WTC11 (cell line): ENCODE results near the gene CCDC92. TPM values are rescaled to one million over a fixed set of nuclear protein-coding genes. Genes with fewer than 3 reads are reported as not detected.

Source experiments
- ATAC-seq: fragments of 200-7000 bp; cut with Tn5 transposase; 2 replicates; pipeline ENCODE4 v1.10.0; 2021; ENCODE audit warnings: mild to moderate bottlenecking, moderate library complexity
- CTCF ChIA-PET: fragments of 300-600 bp; sonication (Branson Sonifier 250); formaldehyde crosslinking; loops from one replicate; lab custom pipeline; 2021; ENCODE audit warnings: antibody characterized with exemption; lab: Charles Lee
- POLR2A ChIA-PET: fragments of 350-600 bp; sonication (Branson Sonifier 250); formaldehyde crosslinking; loops from one replicate; lab custom pipeline; 2021; ENCODE audit warnings: antibody characterized with exemption; lab: Charles Lee
- DNase-seq: peaks from one replicate; pipeline ENCODE4 v3.0.0; 2021; ENCODE audit warnings: low spot score
- H3K27ac Mint-ChIP-seq: 2 replicates; pipeline ENCODE4 v1.8.0; 2021; ENCODE audit warnings: mixed read lengths
- H3K27me3 Mint-ChIP-seq: 2 replicates; pipeline ENCODE4 v1.8.0; 2021; ENCODE audit warnings: low read depth, mild to moderate bottlenecking, moderate library complexity, mixed read lengths
- H3K36me3 Mint-ChIP-seq: 2 replicates; pipeline ENCODE4 v1.8.0; 2021; ENCODE audit warnings: mixed read lengths
- H3K4me1 Mint-ChIP-seq: 2 replicates; pipeline ENCODE4 v1.8.0; 2022; ENCODE audit warnings: mixed read lengths
- H3K4me3 Mint-ChIP-seq: 2 replicates; pipeline ENCODE4 v1.8.0; 2021; ENCODE audit warnings: mild to moderate bottlenecking, moderate library complexity, mixed read lengths
- H3K9me3 Mint-ChIP-seq: 2 replicates; pipeline ENCODE4 v1.8.0; 2021; ENCODE audit warnings: mixed read lengths
- CREB1 ChIP-seq: sonication (generic); formaldehyde crosslinking; IDR thresholded peaks from 2 replicates; pipeline ENCODE4 v1.8.0; 2023; ENCODE audit warnings: mild to moderate bottlenecking, missing genetic modification reagents
- ELF4 ChIP-seq: sonication (generic); formaldehyde crosslinking; IDR thresholded peaks from 2 replicates; pipeline ENCODE4 v1.8.1; 2022; ENCODE audit warnings: low read depth, mild to moderate bottlenecking, moderate library complexity, missing genetic modification reagents
- RORB ChIP-seq: fragments of 250-450 bp; sonication (Bioruptor Pico); IDR thresholded peaks from 2 replicates; pipeline ENCODE4 v1.9.0; 2021; ENCODE audit warnings: mild to moderate bottlenecking
- ZNF121 ChIP-seq: sonication (generic); formaldehyde crosslinking; IDR thresholded peaks from 2 replicates; pipeline ENCODE4 v1.8.0; 2023; ENCODE audit warnings: missing genetic modification reagents
- total RNA-seq: library from RNA; stranded (reverse); gene quantifications from 3 replicates; pipeline ENCODE4 v1.2.3, GENCODE V29; 2021
- TF ChIP-seq, protein P1 (sequence below): fragments of 250-450 bp; sonication (Bioruptor Pico); IDR thresholded peaks from 2 replicates; pipeline ENCODE4 v1.8.0; 2021; ENCODE audit warnings: mild to moderate bottlenecking
- TF ChIP-seq, protein P2 (sequence below): sonication (generic); formaldehyde crosslinking; IDR thresholded peaks from 2 replicates; pipeline ENCODE4 v1.8.0; 2023; ENCODE audit warnings: missing genetic modification reagents
- TF ChIP-seq, protein P3 (sequence below): sonication (generic); formaldehyde crosslinking; IDR thresholded peaks from 2 replicates; pipeline ENCODE4 v1.8.0; 2022; ENCODE audit warnings: missing genetic modification reagents
- TF ChIP-seq, protein P4 (sequence below): sonication (generic); formaldehyde crosslinking; conservative IDR thresholded peaks from 2 replicates; pipeline ENCODE4 v1.8.1; 2023; ENCODE audit warnings: mild to moderate bottlenecking, low read depth, missing genetic modification reagents, moderate library complexity

Gene CCDC92
- total RNA-seq, 1 experiment from 2014 or later, result 2.7 TPM

DNA sequence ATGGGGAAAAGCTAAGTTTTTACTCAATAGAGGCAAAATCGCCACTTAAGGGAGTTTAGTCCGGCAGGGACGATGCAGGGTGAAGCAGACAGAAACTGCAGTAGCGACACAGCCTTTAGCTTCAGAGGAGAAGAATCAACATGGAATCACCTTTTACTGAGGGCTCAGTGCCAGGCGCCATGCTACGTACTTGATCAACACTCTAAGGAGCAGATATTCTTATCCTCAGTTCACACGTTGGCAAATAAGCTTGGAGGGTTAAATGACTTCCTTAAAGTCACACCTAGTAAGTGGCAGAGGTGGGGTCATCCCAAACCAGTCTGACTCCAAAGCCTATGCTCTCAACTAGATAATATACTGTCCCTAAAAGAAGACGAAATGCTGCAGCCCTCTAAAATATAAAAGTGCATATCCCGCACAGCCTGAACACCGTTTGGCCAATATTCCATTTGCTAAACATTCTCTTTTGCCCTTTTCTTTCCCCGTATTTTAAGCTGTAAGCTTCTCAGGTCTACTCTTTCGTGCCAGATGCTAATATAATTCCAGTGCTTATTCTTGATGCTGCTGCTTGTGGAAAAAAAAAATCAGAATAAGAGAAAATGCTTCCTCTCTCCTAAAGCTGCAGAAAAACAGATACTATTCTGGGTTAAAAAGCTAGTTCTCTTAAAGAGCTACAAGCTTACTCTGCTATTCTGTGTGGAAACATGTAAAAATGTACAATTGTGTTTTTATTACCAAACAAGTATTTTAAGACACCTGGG is 10.9 kb downstream of the CCDC92 start:
- ATAC-seq (no peak), DNase-seq (no peak)
- Mint-ChIP-seq H3K36me3 (no peaks in the 10 kb centered on the region), H3K27ac (no peak overlapping the region), H3K4me1 (no peaks in the 10 kb centered on the region), H3K4me3 (no peak overlapping the region), H3K27me3 (peaks cover 95% of the 10 kb centered on the region)
- ChIA-PET POLR2A (no interaction called here), CTCF (interaction anchor here (1.2 to 1.3 kb wide), 2 partner anchors 23 to 56 kb away, joined by 4 read pairs; no protein-coding TSS in a partner anchor)
- TF ChIP-seq, protein P1, sequence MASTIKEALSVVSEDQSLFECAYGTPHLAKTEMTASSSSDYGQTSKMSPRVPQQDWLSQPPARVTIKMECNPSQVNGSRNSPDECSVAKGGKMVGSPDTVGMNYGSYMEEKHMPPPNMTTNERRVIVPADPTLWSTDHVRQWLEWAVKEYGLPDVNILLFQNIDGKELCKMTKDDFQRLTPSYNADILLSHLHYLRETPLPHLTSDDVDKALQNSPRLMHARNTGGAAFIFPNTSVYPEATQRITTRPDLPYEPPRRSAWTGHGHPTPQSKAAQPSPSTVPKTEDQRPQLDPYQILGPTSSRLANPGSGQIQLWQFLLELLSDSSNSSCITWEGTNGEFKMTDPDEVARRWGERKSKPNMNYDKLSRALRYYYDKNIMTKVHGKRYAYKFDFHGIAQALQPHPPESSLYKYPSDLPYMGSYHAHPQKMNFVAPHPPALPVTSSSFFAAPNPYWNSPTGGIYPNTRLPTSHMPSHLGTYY (CRISPR knock-in tag), result no peak
- TF ChIP-seq ZNF121 (no peak), CREB1 (CRISPR knock-in tag) (no peak), ELF4 (CRISPR knock-in tag) (no peak)
- TF ChIP-seq, protein P2, sequence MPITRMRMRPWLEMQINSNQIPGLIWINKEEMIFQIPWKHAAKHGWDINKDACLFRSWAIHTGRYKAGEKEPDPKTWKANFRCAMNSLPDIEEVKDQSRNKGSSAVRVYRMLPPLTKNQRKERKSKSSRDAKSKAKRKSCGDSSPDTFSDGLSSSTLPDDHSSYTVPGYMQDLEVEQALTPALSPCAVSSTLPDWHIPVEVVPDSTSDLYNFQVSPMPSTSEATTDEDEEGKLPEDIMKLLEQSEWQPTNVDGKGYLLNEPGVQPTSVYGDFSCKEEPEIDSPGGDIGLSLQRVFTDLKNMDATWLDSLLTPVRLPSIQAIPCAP (CRISPR knock-in tag), result no peak
- TF ChIP-seq, protein P3, sequence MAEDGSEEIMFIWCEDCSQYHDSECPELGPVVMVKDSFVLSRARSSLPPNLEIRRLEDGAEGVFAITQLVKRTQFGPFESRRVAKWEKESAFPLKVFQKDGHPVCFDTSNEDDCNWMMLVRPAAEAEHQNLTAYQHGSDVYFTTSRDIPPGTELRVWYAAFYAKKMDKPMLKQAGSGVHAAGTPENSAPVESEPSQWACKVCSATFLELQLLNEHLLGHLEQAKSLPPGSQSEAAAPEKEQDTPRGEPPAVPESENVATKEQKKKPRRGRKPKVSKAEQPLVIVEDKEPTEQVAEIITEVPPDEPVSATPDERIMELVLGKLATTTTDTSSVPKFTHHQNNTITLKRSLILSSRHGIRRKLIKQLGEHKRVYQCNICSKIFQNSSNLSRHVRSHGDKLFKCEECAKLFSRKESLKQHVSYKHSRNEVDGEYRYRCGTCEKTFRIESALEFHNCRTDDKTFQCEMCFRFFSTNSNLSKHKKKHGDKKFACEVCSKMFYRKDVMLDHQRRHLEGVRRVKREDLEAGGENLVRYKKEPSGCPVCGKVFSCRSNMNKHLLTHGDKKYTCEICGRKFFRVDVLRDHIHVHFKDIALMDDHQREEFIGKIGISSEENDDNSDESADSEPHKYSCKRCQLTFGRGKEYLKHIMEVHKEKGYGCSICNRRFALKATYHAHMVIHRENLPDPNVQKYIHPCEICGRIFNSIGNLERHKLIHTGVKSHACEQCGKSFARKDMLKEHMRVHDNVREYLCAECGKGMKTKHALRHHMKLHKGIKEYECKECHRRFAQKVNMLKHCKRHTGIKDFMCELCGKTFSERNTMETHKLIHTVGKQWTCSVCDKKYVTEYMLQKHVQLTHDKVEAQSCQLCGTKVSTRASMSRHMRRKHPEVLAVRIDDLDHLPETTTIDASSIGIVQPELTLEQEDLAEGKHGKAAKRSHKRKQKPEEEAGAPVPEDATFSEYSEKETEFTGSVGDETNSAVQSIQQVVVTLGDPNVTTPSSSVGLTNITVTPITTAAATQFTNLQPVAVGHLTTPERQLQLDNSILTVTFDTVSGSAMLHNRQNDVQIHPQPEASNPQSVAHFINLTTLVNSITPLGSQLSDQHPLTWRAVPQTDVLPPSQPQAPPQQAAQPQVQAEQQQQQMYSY (CRISPR knock-in tag), result no peak
- TF ChIP-seq, all 79 proteins: peak for 0
- no peaks in the 10 kb centered on the region for H3K9me3 Mint-ChIP-seq

DNA sequence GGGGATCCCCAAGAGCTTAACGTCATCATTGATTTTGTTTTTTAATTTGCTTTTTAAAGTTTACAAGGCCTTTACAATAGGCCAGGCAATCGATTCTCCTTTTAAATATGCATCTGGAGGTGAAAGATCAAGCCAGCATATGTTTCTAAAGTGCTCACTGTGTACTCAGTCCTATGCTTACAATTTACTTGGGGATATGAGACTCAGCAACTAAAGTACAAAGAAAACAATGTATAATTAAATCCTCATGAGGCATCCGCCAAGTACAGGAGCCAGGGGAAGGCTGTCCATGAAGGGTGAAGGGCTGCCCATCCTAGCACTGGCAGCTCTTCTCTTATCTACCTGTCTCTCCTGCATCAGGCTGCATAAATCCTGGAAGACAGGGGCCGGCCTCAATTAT is 11.8 kb downstream of the CCDC92 start:
- Mint-ChIP-seq H3K4me1 (no peaks in the 10 kb centered on the region), H3K9me3 (no peaks in the 10 kb centered on the region), H3K27ac (no peak overlapping the region), H3K27me3 (peaks cover 93% of the 10 kb centered on the region), H3K36me3 (no peaks in the 10 kb centered on the region), H3K4me3 (no peak overlapping the region)
- POLR2A ChIA-PET, result no interaction called here
- DNase-seq, result no peak
- TF ChIP-seq RORB, result no peak
- CTCF ChIA-PET, result interaction anchor here (0.8 to 2.1 kb wide), 4 partner anchors 12 to 119 kb away, joined by 3 to 7 read pairs (median 4); partner anchors contain the start of genes CCDC92 and ZNF664
- ATAC-seq, result no peak

DNA sequence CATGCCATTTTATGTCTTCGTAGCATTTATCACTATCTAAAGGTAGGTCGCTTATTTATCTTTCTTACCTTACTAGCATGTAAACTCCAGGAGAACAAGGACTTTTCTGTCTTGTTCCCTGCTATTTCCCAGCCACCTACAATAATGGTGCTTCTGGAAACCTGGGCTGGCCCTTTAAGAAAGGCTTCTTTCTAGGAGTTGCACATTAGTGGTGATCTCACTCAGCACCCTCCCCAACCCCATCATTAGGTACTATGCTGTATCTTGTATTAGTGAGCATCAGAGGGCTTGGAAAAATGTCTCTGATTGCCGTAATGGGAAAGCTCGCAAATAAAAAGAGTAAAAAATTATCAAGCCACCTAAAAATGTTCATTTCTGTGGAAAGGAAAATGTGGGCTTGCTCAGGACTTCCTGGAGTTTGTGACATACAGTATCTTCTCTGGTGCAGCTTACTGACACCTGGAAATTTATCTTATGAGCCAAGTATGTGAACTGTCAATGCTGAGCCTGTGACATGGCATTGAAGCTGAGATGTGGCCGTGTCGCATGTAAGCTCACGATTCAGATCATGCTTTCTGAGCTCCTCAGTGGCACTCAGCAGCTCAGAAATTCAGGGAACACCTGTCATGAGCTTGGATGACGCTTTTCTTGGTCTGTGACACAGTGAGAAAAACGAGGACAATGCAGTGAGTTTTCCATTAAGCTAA is 12.4 kb downstream of the CCDC92 start:
- Mint-ChIP-seq H3K4me1 (no peaks in the 10 kb centered on the region), H3K4me3 (no peak overlapping the region), H3K27ac (no peak overlapping the region), H3K27me3 (peaks cover 92% of the 10 kb centered on the region), H3K36me3 (no peaks in the 10 kb centered on the region), H3K9me3 (no peaks in the 10 kb centered on the region)
- no peak for DNase-seq
- ChIA-PET CTCF (interaction anchor here (0.8 to 2.1 kb wide), 4 partner anchors 13 to 118 kb away, joined by 3 to 7 read pairs (median 4); partner anchors contain the start of genes CCDC92 and ZNF664), POLR2A (no interaction called here)
- no peak for ATAC-seq
- TF ChIP-seq, protein P1 (CRISPR knock-in tag), result no peak
- TF ChIP-seq, protein P4, sequence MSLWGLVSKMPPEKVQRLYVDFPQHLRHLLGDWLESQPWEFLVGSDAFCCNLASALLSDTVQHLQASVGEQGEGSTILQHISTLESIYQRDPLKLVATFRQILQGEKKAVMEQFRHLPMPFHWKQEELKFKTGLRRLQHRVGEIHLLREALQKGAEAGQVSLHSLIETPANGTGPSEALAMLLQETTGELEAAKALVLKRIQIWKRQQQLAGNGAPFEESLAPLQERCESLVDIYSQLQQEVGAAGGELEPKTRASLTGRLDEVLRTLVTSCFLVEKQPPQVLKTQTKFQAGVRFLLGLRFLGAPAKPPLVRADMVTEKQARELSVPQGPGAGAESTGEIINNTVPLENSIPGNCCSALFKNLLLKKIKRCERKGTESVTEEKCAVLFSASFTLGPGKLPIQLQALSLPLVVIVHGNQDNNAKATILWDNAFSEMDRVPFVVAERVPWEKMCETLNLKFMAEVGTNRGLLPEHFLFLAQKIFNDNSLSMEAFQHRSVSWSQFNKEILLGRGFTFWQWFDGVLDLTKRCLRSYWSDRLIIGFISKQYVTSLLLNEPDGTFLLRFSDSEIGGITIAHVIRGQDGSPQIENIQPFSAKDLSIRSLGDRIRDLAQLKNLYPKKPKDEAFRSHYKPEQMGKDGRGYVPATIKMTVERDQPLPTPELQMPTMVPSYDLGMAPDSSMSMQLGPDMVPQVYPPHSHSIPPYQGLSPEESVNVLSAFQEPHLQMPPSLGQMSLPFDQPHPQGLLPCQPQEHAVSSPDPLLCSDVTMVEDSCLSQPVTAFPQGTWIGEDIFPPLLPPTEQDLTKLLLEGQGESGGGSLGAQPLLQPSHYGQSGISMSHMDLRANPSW (CRISPR knock-in tag), result no peak
